ENCODE results near the gene DESI1.
"Not testable (repeated sequence)": the region's sequence is repeated elsewhere in the genome, so short reads cannot be mapped to it uniquely, and the experiment has no call there.

The DESI1 gene
- 42.0 to 209 reads per million in 2 experiments for total RNA-seq

DNA sequence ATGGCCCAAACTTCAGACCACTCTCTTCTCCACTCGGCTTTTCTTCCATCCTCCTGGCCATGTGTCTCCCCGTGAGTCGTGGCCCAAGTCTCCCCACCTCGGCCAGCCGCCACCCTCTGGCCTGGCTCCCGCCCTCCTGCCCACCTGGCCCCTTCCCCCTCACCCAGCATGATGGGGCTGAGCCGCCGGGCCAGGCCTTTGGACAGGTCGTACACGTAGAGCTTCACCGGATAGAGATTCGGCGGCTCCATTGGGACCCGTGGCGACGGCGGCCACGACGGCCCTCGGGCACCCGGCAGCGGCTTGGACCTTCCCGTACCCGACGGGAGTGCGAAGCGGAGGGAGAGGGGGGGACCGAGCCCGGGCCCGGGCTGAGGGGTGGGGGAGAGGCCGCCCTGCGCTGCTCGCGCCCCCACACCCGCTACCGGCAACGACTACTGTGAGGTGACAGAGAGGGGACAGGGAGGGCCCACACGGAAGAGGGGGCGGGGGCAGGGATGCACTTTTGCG lies at the start of gene DESI1:
Gene DESI1, minus strand, starts transcription at position 455 of the 510 bp plus-strand sequence. Its CDS starts 204 bp downstream, at position 251.
- no peak for DNase-seq (ENCODE audit: low read depth)

DNA sequence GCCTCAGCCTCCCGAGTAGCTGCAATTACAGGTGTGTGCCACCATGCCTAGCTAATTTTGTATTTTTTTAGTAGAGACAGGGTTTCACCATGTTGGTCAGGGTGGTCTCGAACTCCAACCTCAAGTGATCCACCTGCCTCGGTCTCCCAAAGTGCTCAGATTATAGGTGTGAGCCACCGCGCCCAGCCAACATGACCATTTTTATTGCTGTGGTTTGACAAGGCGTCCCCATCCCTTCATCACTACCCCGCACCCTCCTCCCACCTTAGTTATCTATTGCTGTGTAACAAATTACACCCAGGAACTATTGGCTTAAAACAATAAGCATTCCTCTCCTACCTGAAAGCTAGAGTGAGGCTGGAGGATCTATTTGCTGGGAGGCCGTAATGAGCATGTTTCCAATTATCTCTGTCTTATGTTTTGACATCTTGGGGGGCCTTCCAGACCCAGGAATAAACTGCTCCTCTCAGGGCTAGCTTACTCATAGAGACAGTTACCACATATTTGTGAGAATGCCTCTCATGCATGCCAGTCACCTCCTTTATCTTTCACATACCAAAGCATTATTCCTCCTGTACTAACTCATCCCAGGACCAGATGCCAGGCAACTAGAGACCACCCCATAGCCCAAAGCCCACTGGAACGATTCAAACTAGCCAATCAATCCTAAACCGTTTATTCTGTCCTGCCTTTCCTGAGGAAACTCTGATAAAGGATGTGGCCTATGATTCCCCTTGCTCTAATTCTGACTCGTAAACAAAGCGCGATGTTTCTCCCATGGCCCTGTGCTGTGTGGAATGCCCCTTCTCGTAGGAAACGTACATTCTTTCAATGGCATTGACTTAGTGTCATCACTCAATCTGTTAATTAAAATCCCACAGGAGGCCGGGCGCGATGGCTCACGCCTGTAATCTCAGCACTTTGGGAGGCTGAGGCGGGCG lies 48.4 kb upstream of the DESI1 start:
- DNase-seq (ENCODE audit: low read depth): no peak

DNA sequence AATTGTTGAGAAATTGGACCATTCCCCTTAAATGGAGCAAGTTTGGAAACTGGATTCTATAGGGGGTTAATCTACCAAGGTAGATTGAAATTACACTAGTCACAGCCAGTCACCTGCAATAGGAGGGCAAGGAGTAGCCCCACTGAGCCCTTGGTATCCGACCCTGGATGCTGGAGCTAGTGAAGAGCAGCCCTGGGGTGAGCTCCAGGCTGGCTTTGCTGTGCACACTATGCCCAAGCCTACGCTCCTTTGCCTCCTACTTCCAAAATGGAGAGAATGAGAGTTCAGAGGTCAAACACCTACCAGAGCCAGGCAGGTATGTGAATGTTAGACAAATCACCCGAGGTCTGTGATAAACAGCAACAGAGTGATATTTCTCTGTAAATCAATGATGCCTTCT lies 44.1 kb upstream of the DESI1 start:
- no peak for DNase-seq (ENCODE audit: low read depth)

DNA sequence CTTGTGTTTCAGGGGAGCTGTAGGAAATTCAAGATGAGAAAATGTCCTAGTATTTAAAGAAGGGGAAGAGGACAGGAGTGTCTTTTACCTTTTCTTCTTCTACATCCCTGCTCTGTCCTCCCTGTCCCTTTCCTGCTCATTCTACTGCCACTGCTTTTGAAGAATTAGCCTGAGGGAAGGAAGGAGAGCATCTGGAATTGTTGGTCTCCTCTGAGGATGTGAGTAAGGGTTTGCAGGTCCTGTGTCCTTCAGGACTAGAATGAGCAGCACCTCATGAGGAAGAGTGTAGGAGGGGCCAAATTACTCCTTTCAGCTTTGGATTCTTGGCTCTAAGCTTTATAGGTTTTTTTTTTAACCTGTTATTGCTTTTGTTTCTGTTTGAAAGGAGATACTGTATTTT lies 43.6 kb upstream of the DESI1 start:
- DNase-seq (ENCODE audit: low read depth): no peak

DNA sequence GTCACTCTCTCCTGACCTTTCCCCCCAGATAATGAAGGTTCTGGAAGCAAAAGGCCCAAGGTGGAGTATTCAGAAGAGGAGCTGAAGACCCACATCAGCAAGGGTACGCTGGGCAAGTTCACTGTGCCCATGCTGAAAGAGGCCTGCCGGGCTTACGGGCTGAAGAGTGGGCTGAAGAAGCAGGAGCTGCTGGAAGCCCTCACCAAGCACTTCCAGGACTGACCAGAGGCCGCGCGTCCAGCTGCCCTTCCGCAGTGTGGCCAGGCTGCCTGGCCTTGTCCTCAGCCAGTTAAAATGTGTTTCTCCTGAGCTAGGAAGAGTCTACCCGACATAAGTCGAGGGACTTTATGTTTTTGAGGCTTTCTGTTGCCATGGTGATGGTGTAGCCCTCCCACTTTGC lies 42.8 kb upstream of the DESI1 start:
- not testable (repeated sequence) for DNase-seq (ENCODE audit: low read depth)

DNA sequence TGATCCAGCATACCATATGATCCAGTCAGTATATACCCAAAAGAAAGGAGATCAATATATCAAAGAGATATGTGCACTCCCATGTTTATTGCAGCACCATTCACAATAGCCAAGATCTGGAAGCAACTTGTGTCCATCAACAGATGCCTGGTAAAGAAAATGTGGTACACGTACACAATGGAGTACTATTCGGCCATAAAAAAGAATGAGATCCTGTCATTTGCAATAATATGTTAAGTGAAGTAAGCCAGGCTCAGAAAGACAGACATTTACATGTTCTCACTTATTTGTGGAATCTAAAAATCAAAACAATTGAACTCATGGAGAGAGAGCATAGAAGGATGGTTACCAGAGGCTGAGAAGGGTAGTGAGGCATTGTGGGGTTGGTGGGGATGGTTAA lies 40.9 kb upstream of the DESI1 start:
- no peak for DNase-seq (ENCODE audit: low read depth)

DNA sequence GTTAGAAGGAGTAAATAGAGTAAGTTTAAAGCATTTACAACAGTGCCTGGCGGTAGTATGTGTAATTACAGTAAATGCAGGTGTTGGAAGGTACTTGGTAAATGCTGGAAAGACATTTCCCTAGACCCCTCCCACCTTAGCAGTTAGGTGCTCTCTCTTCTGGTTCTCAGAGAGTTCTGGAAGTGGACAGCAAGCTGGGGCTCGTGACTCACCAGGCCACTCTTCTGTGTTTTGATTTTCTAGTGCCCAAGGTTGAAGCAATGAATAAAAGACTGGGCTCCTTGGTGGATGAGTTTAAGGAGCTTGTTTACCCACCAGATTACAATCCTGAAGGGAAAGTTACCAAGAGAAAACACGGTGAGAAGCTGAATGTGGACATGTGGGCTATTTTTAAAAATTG lies 40.2 kb upstream of the DESI1 start:
- no peak for DNase-seq (ENCODE audit: low read depth)

DNA sequence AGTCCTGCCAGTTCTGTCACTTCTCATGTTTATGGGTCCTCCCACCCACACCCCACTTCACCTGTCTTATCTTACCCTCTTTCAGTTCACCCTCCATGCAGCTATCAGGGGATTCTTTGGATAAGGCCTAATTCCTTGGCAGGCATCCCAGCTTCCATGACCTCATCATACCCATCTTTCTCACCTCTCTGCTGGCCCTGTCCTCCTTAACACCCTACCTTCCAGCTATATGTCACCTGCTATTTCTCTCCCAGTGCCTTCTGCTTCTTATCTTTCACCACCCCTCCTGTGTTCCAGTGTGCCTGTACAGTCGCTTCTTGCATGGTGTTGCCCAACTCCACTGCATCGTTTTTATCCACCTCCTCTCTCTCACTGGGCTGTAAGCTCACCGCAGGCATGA lies 39.6 kb upstream of the DESI1 start:
- DNase-seq (ENCODE audit: low read depth): no peak

DNA sequence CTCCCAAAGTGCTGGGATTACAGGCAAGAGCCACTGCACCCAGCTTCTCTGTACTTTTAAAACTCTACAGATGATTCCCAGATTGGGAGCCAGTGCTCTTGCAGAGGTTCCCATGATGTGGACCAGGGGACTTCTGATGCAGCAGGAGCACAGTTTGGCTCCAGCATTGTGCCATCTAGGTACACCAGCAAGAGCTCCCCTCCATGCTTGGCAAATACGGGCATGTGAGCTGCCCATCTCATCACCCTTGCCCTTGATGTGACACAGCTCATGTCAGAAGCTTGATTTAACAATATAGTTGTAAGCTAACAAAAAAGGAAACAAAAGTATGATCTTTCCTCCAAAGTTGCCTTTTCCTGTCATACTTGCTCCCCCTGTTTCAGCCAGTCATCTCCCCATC lies 39.1 kb upstream of the DESI1 start:
- DNase-seq (ENCODE audit: low read depth): no peak

DNA sequence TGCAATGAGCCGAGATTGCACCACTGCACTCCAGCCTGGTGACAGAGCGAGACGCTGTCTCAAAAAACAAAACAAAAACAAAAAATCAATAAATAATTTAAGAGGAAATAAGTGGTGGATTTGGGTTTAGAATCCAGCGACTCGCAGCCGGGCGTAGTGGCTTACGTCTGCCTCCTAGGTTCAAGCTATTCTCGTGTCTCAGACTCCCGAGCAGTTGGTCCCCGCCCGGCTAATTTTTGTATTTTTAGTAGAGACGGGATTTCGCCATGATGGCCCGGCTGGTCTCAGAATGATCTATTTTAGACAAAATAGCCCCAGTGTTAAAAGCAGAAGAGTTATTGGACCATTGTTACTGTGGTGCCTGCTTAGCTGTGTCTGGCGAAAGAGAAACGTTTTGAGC lies 38.0 kb upstream of the DESI1 start:
- no peak for DNase-seq (ENCODE audit: low read depth)

DNA sequence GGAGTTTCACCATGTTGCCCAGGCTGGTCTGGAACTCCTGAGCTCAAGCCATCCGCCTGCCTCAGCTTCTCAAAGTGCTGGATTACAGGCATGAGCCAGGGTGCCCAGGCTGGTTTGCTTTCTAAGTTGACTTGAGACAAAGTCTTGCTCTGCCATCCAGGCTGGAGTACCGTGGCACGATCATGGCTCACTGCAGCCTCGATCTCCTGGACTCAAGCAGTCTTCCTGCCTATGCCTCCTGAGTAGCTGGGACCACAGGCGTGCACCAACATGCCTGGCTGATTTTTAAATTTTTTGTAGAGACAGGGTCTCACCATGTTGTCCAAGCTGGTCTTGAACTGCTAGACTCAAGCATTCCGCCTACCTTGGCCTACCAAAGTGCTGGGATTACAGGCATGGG lies 36.9 kb upstream of the DESI1 start:
- no peak for DNase-seq (ENCODE audit: low read depth)

DNA sequence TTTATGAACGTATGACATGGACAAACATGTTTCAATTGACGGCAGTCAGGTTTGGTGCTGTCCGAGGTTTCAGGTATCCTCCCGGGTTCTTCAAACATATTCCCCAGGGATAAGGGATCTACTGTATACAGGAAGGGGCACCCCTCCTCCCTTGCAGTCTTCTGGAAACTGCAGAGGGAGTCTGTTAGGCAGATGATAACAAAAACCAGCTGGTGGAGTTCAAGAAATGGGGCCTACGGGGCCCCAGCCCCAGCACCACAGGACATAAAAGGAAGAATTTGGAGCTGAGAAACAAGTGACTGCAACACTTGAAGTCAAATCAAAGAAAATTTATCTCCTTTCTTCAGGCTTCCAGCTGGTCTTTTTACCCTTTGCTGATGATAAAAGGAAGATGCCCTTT lies 35.7 kb upstream of the DESI1 start:
- no peak for DNase-seq (ENCODE audit: low read depth)

DNA sequence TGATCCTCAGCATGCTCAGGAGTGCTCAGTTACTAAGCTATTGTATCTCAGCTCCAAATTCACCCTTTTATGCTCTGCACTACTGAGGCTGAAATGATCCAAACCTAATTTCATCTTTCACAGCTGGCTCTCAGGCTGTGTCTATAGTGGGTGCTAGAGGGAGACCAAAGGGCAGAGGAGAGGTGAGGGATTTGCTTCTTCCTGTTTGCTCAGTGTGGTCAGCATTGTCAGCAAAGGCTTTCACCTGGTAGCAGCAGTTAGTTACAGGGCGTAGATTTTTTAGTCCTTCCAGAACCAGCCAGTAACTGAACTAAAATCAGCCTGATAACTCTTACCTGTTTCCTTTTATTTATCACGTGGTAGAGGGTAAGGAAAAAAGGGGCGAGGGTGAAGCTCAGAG lies 33.5 kb upstream of the DESI1 start:
- no peak for DNase-seq (ENCODE audit: low read depth)

DNA sequence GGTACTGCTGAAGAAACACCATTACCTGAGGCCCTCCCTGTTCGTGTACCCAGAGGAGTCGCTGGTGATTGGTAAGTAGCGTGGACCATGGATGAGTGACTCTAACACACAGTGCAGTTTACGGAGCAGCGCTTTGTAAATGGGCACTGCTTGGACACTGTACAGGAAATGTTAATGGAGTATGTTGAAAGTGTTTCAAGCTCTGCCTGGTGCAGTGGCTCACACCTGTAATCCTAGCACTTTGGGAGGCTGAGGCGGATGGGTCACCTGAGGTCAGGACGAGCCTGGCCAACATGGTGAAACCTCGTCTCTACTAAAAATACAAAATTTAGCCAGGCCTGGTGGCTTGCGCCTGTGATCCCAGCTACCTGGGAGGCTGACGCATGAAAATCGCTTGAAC lies 30.0 kb upstream of the DESI1 start:
- DNase-seq (ENCODE audit: low read depth): no peak

DNA sequence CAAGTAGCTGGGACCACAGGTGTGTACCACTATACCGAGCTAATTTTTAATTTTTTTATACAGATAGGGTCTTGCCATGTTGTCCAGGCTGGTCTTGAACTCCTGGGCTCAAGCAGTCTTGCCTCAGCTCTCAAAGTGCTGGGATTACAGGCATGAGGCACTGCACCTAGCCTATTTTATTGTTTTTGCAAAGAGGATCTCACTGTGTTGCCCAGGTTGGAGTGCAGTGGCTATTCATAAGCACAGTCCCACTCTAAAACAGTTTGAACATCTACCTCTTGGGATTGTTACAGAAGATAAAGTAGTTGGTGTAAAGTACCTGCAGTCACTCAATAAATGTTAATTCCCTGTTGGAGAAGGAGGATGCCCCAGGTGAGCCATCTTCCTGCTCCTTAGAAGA lies 29.4 kb upstream of the DESI1 start:
- DNase-seq (ENCODE audit: low read depth): no peak

DNA sequence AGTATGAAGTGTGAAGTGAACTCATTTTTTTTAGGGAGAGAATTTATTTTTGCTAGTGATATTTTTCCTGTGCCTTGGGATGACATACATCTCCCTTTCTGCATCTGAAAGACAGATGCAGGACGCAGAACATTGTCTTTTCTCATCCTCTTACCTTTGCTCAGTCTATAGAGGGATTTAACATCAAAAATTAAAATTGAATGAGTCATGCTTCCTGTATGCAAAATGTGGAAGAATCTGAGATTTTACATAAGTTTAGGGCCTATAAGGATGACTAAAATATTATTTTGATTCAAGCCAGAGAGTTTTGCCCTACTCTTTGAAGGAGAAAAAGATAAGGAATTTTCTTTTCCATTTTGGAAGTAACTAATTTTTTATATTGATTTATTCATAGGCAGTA lies 27.6 kb upstream of the DESI1 start:
- DNase-seq (ENCODE audit: low read depth): no peak

DNA sequence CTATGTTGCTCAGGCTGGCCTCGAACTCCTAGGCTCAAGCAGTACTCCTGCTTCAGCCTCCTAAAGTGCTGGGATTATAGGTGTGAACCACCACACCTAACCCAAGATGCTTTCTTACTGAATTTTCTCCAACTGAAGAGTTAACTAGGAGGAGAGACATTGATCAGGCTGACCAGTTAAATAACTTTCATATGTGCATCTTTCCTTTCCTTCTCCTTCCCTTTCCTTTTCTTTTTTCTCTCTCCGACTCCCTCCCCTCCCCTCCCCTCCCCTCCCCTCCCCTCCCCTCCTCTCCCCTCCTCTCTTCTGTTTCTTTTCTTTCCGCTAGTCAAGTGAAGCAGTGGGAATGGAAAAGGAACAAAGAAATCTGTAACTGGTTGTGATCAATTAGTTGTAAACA lies 26.9 kb upstream of the DESI1 start:
- no peak for DNase-seq (ENCODE audit: low read depth)

DNA sequence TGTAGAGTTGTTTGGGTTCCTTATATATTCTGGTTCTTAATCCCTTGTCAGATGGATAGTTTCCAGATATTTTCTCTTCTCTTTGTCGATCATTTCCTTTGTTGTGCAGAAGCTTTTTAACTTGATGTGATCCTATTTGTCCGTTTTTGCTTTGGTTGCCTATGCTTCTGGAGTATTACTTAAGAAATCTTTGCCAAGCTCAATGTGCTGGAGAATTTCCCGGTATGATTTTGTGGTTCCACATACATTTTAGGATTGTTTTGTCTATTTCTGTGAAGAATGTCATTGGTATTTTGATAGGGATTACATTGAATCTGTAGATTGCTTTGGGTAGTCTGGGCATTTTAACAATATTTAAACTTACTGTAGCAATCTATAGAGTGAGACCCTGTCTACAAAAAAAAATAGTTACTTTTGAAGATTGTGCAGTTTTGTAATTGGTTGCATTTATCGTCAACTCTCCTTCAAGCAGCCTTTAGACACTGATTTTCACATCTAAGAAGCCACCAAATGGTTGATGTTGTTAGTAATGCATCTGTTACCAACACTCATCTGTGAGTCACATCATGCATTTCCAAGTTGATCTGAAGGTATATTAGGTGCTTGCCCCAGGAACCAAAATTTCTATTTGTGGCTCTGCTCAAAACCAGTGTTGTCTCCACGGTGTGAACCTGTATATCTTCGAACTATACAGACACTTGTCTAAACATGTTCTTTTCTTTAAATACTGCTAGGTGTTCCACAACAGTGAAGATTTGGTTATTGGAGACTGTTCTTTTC lies 21.7 kb upstream of the DESI1 start:
- no peak for DNase-seq (ENCODE audit: low read depth)

DNA sequence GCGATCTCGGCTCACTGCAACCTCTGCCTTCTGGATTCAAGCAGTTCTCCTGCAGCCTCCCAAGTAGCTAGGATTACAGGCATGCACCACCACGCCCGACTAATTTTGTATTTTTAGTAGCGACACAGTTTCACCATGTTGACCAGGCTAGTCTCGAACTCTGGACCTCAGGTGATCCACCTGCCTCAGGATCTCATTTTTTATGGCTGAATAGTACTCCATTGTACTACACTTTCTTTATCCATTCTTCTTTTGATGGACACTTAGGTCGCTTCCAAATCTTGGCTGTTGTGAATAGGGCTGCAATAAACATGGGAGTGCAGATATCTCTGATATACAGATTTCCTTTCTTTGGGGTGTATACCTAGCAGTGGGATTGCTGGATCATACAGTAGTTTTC lies 21.0 kb upstream of the DESI1 start:
- no peak for DNase-seq (ENCODE audit: low read depth)

DNA sequence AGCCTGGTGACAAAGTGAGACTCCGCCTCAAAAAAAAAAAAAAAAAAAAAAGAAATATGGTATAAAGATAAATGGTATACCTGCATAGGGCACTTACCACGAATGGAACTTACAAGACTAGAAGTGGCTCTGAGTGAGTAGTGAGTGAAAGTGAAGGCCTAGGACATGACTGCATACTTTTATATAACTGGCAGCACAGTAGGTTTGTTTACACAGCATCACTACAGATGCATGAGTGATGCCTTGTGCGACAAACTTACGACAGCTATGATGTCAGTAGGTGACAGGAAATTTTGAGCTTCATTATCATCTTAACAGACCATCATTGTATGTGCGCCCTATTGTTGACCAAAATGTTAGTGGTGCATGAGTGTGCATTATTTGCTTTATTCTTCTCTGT lies 17.9 kb upstream of the DESI1 start:
- DNase-seq (ENCODE audit: low read depth): no peak

DNA sequence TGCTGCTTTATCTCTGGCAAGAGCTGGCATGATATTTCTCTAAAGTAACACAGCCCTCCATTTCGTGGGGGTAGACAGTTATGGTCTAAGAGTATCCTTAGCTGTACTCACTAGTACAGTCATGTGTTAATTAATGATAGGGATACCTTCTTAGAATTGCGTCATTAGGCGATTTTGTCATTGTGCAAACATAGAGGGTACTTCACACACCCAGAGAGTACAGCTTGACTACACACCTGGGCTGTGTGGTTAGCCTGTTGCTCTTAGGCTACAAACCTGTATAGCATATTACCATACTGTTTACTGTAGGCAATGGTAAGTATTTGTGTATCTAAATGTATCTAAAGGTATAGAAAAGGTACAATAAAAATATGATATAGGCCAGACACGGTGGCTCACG lies 17.3 kb upstream of the DESI1 start:
- DNase-seq (ENCODE audit: low read depth): no peak

DNA sequence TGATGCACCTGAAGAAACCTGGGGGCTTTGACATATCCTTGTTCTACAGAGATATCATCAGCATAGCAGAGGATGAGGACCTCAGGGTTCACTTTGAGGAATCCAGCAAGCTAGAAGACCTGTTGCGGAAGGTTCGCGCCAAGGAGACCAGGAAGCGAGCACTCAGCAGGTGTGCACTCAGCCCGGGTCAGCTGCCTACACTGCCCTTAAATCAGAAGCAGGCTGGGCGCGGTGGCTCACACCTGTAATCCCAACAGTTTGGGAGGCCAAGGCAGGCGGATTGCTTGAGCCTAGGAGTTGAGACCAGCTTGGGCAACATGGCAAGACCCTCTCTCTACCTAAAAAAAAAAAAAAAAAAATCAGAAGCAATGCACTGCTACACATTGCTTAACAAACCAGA lies 16.8 kb upstream of the DESI1 start:
- not testable (repeated sequence) for DNase-seq (ENCODE audit: low read depth)

DNA sequence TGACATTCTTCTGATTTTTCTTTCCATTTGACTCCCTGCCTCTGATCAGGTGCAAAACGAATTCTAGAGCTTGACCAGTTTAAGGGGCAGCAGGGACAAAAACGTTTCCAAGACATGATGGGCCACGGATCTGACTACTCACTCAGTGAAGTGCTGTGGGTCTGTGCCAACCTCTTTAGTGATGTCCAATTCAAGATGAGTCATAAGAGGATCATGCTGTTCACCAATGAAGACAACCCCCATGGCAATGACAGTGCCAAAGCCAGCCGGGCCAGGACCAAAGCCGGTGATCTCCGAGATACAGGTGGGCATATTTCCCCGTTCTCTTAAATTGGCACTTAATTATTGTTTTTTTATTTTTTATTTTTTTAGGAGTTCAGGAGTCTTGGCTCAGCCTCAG lies 15.6 kb upstream of the DESI1 start:
- no peak for DNase-seq (ENCODE audit: low read depth)
